GM18499 (cell line): Measurements from ENCODE around the gene PCDH11Y.
A peak's percentile ranks its signal among the peaks of the same experiment; 100 is the strongest.
"Not testable (repeated sequence)": the region's sequence is repeated elsewhere in the genome, so short reads cannot be mapped to it uniquely, and the experiment has no call there.

Experiments used
- ATAC-seq: cut with Tn5 transposase; IDR thresholded peaks from one replicate; pipeline ENCODE4 v1.9.1; 2021; ENCODE audit warnings: moderate number of reproducible peaks; ENCODE audit not compliant: insufficient read depth, unreplicated experiment

The PCDH11Y gene, protein sequence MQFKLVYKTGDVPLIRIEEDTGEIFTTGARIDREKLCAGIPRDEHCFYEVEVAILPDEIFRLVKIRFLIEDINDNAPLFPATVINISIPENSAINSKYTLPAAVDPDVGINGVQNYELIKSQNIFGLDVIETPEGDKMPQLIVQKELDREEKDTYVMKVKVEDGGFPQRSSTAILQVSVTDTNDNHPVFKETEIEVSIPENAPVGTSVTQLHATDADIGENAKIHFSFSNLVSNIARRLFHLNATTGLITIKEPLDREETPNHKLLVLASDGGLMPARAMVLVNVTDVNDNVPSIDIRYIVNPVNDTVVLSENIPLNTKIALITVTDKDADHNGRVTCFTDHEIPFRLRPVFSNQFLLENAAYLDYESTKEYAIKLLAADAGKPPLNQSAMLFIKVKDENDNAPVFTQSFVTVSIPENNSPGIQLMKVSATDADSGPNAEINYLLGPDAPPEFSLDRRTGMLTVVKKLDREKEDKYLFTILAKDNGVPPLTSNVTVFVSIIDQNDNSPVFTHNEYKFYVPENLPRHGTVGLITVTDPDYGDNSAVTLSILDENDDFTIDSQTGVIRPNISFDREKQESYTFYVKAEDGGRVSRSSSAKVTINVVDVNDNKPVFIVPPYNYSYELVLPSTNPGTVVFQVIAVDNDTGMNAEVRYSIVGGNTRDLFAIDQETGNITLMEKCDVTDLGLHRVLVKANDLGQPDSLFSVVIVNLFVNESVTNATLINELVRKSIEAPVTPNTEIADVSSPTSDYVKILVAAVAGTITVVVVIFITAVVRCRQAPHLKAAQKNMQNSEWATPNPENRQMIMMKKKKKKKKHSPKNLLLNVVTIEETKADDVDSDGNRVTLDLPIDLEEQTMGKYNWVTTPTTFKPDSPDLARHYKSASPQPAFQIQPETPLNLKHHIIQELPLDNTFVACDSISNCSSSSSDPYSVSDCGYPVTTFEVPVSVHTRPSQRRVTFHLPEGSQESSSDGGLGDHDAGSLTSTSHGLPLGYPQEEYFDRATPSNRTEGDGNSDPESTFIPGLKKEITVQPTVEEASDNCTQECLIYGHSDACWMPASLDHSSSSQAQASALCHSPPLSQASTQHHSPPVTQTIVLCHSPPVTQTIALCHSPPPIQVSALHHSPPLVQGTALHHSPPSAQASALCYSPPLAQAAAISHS (N-terminal part only)

DNA sequence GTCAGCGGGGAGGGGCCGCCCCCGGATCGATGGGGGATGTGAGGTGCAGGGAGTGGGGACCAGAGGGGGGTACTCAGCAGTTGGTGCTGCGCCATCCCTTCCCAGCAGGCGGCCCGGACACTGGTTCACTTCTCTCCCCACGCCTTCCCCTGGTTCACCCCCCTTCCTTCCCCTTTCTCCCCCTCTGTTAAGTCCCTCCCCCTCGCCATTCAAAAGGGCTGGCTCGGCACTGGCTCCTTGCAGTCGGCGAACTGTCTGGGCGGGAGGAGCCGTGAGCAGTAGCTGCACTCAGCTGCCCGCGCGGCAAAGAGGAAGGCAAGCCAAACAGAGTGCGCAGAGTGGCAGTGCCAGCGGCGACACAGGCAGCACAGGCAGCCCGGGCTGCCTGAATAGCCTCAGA, at the start of gene PCDH11Y:
Gene PCDH11Y (plus strand): TSS at position 240 of the 400 bp plus-strand sequence. CDS start 56,804 bp downstream, outside the sequence.
- not testable (repeated sequence) for ATAC-seq

DNA sequence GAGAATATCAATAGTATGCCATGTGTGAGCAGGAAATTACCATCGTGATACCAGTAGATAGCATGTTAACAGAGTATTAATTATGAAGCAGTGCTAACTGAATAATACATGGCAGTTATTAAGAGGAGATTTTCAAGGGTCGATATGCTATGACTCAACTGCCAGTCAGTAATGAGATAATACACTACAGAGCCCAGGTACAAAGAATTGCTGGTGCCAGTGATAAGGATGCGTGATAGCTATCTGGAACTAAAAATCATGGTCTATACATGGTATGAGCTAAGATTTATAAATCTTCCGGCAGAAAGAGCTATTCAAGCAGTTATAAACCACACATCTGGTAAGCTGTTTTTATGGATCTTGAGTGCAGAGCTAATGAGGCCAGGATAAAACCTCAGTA, 32.2 kb upstream of the PCDH11Y start:
- not testable (repeated sequence) for ATAC-seq

DNA sequence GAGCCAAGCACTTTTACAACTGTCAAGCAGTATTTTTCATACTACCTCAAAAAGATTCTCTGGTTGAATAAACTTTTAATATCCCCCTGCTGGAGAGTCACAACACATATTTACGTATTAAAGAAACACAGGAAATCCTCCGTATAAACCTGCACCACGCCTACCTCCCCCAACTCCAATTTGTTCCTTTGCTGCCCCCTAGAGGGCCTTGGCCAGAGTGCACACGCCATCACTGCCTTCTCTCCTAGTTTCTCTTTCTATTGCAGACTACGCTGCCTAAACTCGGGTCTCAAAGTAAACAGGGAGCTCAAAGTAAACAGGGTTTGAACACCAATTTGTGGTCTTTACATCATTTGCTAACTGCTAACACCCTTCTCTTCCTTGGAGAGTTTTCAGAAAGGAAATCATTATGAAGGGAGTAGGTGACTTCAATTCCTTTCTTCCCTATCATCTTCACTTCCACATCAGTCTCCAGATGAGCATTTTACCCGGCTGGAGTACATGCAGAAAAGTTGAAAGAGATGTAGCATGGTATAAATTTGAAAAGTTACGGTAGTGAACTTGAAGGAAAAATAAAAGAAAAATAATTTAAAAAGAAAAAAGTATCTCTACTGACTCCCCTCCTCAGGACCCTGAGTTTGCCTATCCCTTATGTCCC, 8.2 kb upstream of the PCDH11Y start:
- ATAC-seq = peak; percentile 98

DNA sequence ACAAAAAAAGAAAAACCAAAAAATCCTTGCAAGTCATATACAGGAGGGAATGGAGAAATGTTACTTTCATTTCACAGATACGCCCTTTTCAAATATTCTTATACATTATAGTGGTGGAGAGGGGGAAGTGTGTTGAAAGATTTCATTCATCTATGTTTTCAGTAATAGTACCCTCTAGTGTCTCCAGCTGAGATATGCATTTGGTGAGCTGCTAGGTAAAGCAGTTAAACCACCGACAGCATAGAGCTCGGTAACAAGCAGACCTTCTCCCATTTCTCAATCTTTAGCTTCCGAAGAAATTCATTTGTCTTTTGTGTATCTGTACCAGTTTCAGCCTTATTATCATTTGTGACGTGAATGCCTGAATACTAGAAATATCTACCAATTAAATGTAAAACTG, 5.2 kb upstream of the PCDH11Y start:
- ATAC-seq = not testable (repeated sequence)

DNA sequence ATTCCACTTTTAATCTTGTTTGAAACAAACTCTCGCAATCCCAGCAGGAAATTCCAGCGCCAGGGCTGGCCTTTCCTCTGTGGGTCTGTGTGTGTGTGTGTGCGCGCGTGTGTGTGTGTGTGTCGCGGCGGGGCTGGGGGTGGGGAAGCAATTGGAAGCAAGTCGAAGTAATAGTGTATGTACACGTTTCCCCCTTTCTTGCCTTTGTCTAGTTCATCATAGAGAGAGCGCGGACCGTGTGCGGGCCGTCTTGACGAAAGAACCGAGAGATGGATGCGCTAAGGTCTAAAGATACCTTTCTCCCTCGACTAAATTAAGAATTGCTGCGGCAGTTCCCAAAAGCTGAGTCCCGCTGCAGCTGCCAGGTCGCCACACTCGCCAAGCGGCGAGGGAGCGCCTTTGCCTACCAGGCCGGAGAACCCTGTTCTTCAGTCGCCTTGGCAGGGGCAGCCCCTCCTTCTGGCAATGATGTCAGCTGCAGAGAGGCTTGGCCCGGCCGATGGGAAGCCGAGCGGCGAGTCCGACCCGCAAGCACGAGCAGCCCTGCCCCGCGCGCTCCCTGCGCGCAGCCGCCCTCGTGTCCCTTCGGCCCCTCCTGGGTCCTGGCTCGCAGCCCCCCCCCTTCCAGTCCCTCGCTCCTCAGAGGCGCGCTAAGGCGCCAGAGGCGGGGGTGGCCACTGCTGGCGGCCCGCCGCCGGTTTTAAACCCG, 2.5 kb downstream of the PCDH11Y start:
- ATAC-seq = not testable (repeated sequence)

DNA sequence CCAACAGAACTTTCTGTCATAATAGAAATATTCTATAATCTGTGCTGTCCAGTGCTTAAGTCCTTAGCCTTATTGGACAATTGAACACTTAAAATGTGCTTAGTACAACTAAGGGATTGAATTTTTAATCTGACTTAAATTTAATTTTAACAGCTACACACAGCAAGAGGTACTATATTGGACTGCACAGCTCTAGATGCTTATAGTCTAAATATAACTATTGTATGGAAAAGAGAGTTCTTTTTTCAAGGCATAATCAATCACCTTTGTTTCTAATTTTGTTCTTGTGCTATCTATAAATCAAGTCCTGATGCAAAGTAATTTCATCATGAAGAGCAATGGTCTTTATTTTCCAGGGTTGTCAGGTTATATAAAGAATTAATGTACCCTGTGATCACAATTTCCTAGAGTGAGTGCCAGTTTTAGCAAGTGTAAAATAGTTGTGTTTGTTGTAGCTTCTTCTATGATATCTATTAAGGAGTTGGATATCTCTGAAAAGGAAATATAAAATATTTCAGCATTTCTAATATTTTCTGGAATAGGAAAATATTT, 39.0 kb downstream of the PCDH11Y start:
- not testable (repeated sequence) for ATAC-seq

DNA sequence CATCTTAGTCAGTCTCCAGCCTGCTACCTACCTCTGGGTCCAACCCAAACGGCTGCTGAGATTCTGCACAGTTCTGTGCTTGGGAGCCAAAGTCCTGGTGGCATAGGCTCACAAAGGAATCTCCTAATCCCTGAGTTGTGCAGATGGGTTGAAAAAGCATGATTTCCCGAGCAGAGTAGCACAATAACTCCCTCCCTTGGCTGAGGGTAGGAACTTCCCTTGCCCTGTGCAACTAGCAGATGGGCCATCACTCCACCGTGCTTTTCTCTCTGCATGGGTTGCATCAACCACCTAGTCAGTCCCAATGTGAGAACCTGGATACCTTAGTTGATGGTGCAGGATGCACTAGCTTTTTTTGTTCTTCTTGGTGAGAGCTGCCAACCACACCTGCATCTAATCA, 82.9 kb downstream of the PCDH11Y start:
- not testable (repeated sequence) for ATAC-seq

DNA sequence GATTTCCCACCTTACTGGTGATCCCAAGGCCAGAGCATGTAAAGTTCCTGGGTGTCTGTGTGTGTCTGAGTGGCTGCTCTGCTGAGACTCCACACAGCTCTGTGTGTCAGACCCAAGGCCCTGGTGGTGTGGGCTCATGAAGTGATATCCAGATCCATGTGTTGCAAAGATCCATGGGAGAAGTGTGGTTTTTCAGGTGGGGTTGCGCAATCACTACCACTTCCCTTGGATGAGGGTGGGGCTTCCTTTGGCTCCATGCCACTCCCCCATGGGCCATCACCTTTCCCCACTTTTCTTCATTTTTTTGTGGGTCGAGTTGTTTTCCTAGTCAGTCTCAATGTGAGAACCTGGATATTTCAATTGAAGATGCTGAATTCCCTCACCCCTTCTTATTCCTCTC, 182.9 kb downstream of the PCDH11Y start:
- not testable (repeated sequence) for ATAC-seq

DNA sequence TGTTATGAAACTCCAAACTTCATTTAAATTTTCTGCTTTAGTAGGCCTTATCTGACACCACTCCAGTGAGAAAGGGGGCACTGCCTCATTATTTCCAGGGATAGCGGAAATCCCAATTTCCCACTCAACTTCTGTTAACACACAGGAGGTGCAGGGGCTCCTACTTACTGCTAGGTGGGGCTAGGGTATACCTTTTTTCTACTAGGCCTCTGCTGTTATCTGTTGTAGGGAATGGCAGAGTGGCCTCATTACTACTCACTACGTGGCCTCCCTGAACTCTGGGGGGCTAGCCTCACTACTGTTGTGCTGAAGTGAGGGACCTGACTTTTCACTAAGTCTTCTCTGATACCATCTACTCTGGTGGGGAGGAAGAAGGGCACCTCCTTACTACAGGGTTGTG, 215.0 kb downstream of the PCDH11Y start:
- ATAC-seq = not testable (repeated sequence)

DNA sequence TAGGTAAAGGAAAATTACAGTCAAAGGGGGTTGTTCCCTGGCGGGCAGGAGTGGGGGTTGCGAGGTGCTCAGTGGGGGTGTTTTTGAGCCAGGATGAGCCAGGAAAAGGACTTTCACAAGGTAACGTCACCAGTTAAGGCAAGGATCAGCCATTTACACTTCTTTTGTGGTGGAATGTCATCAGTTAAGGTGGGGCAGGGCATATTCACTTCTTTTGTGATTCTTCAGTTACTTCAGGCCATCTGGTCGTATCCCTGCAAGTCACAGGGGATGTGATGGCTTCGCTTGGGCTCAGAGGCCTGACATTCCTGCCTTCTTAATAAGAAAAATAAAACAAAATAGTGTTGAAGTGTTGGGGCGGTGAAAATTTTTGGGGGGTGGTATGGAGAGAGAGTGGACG, 324.8 kb downstream of the PCDH11Y start:
- not testable (repeated sequence) for ATAC-seq

DNA sequence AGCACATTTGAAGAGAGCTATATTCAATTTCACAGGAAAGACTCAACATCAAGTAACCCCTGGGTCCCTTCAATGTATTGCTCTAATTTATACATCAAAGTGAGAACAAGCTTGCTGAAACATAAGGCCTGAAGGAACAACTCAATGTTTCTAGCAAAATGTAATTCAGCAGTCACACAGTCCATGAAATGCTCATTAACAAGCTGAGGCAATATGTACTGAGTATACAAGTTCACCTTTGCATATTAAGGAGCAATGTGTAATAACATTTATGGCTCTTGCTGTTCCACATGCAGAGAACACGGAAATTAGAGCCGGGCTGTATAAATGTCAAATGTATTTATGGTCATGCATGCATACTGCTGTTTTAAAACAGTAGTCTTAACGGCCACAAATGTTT, 342.1 kb downstream of the PCDH11Y start:
- ATAC-seq = not testable (repeated sequence)

DNA sequence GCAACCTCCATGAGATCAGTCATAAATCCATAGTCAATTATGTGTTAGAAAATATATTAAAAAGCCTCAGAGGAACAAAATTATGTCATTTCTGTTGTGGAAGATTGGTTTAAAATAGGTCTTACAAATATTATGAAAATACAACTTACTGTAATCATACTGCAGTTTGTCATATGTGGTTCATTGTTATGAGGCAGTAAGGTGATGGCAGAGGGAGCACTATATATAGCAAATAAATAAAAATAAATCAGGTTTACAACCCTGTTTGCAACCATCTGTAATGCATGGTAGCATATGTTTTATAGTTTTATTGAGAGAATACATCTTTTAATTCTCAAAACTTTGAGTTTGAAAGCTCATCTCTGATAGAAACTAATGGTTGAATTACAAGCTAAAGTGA, 543.6 kb downstream of the PCDH11Y start:
- ATAC-seq = not testable (repeated sequence)

DNA sequence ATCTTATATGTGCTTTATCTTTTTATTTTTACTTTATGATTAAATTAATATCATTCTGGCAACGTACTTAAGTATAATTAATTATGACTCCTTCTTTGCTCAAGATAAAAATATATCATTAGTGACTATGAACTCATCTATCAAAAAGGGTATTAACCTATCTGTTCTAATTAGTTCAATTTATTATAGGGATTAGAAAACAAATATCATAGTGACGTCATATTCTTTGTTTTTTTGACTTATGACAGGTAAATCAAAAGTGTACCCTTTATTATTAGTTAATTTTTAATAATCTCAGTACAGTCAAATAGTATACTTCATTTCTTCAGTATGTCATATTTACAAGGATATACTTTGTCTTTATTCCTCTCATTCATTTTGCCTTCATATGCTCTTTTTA, 638.5 kb downstream of the PCDH11Y start:
- ATAC-seq = not testable (repeated sequence)

DNA sequence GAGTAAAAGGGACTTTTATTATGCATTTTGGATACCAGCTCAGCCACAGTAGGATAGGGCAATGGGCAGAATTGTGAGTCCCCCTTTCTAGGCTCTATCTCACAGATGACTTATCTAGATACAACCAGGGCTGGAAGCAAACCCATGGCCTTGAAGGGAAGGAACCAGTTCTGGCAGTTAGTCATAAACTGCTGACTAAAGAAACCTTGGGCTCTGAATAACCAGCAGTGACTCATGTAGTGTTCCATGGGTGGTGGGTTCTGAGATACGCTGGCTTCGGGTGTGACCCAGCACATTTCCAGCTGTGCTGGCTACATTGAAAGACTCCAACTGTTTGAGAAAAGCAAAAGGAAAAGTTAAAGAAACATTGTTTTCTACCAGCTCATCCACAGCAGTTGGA, 679.2 kb downstream of the PCDH11Y start:
- not testable (repeated sequence) for ATAC-seq

DNA sequence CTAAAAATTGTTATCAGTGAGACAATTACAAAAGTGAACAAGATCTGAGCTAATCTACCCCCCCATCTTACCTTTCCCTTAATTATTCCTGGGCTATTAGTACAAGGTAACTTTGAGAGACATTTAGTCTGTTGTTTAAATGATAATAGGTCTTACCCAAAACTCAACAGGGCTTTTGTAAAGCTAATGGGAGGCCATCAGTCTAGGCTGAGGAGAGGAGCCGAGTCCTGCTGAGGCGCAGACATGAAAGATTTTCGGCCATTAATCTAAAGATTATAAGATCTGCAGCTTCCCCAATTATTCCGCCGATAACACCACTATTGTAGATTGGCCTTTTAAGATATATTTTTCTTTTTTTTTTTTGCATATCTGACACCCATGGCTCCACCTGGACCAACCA, 708.6 kb downstream of the PCDH11Y start:
- not testable (repeated sequence) for ATAC-seq

DNA sequence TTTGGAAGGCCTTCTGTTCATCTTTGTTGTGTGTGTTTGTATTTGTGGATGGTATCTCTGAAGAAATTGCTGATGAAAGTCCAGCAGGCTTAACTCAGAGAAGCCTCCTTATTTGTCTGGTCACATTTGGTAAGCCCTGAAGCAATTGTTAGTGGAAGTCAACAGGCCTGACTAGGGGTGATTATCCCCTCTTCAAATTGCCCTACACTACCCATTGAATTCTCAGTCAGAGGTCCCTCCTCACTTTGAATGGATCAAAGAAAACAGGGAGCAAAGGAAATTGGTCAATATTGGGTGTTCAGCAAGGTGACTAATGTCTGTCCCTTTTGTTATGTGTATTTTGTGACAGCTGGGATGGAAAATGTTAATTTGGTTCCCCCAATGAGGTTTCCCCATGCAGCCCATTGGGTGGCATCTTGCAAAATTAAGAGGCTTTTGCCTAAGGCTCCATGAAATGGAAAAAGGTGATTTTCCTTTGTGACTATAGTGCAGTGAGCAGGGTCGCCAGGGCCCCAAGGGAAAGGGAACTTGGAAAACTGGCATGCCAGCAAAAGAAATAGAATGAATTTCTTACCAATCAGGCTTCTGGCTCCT, 709.8 kb downstream of the PCDH11Y start:
- not testable (repeated sequence) for ATAC-seq

DNA sequence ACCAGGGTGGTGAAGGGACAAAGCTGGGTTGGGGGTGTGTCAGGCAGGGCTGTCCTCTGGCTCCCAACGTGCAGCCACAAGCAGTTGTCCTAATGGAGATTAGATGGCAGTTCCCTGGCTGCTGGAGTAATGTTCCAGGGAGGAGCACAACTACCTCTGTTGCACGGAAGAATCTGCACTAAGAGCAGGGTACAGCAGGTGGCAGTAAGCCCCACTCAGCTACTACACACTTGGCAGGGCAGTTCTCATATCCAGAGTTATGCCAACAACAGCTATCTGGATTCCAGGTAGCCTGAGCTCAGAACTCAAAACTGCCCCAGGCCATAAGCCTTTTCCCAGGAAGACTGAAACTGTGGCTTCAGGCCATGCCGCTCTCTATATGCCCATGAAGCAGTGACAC, 761.3 kb downstream of the PCDH11Y start:
- ATAC-seq = not testable (repeated sequence)

DNA sequence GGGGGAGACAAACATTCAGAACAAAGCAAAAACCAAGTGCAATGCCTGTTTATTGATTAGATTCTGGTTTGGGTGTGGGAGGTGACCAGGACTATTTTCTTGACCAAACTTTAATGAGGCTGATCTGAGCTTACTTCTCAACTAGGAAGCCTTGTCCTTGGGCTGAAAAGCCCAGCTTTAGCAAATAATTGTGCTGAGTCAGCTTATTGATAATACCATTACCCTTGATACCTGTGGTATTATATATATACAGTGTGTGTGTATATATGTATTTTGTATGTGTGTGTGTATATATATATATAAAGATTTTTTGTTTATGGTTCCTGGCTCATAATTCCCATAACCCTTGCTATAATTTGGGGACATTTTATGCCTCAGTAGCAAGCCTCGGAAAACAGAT, 776.4 kb downstream of the PCDH11Y start:
- not testable (repeated sequence) for ATAC-seq
